SW 1271 (cell line): Measurements from ENCODE around the gene BABAM2.
A peak's percentile ranks its signal among the peaks of the same experiment; 100 is the strongest.

Experiments
- DNase-seq, 2 experiments: peaks; one replicate each; lab custom pipeline; 2025; lab: John Stamatoyannopoulos, UW

BABAM2 gene

GRCh38 chr2:28380219-28380618, 489.7 kb downstream of the BABAM2 start:
- no peak for DNase-seq

- DNase-seq: no peak
These were observed 491.0 kb downstream of the BABAM2 start for GRCh38 chr2:28381225-28382180.

GRCh38 chr2:28382755-28383154, 492.2 kb downstream of the BABAM2 start:
- DNase-seq: no peak

GRCh38 chr2:28387082-28387960, 496.8 kb downstream of the BABAM2 start:
- peak; percentile 54 to 80 for DNase-seq
